K562 (cell line): ENCODE data around the gene PITPNM1. TPM values are rescaled to one million over a fixed set of nuclear protein-coding genes. Genes with fewer than 3 reads are reported as not detected.
A peak's percentile ranks its signal among the peaks of the same experiment; 100 is the strongest.

ENCODE experiments used
- ATAC-seq: fragments of 200-7000 bp; cut with Tn5 transposase; 3 replicates; pipeline ENCODE4 v1.9.1; 2020; ENCODE audit warnings: moderate library complexity
- BruUV-seq: library from RNA; stranded (reverse); fragments of 400-500 nt; replicated peaks from 2 replicates; lab custom pipeline; 2021; lab: Mats Ljungman, UMichigan
- CTCF ChIA-PET: fragments of 300-600 bp; formaldehyde crosslinking; extraction: SDS; loops from one replicate; lab custom pipeline; 2021; ENCODE audit warnings: low intra/inter-chr PET ratio; lab: Yijun Ruan, JAX
- POLR2A ChIA-PET: fragments of 300-600, 350-650 bp; sonication (Branson Sonifier 250); formaldehyde crosslinking; extraction: SDS; loops from one replicate; lab custom pipeline; 2021; ENCODE audit warnings: antibody characterized with exemption, inconsistent platforms; lab: Yijun Ruan, JAX
- DNase-seq, 4 experiments: peaks; one replicate each; pipeline versions ENCODE4 v3.0.0 to v3.0.0-alpha.2; 2011 to 2018; ENCODE audit warnings: low spot score in 3 of 4, mixed read lengths in 3 of 4; ENCODE audit errors: extremely low read depth in 1 of 4
- FAIRE-seq: peaks from 2 replicates; lab custom pipeline; 2011; peaks lifted over from hg19 to GRCh38; lab: Jason Lieb, UNC
- H2AFZ ChIP-seq: 2 replicates; pipeline ENCODE4 v1.6.0; 2011; ENCODE audit warnings: low read depth, low read length, control low read depth, inconsistent platforms
- H3K27ac ChIP-seq: fragments of 200-600 bp; 3 replicates; pipeline ENCODE4 v1.8.0; 2011; ENCODE audit warnings: low read depth, mild to moderate bottlenecking, control low read depth, inconsistent platforms, low read length, moderate library complexity, mixed read lengths; ENCODE audit errors: extremely low read depth
- H3K27me3 ChIP-seq, 2 experiments: fragments of 300-600 bp in 1 of 2; 2 replicates in 1 of 2; 3 replicates in 1 of 2; pipeline versions ENCODE4 v1.6.0 to v1.8.0; 2011; ENCODE audit warnings: inconsistent platforms in 2 of 2, low read length in 2 of 2, mild to moderate bottlenecking in 1 of 2, mixed read lengths in 1 of 2, moderate library complexity in 1 of 2; ENCODE audit not compliant: control insufficient read depth in 2 of 2, insufficient read depth in 2 of 2
- H3K36me3 ChIP-seq: fragments of 300-600 bp; 3 replicates; pipeline ENCODE4 v1.8.0; 2011; ENCODE audit warnings: mild to moderate bottlenecking, low read length, inconsistent platforms; ENCODE audit not compliant: control insufficient read depth, insufficient read depth
- H3K4me1 ChIP-seq, 2 experiments: fragments of 200-600 bp in 1 of 2; replicated peaks in 1 of 2; 2 replicates in 1 of 2; 3 replicates in 1 of 2; pipeline versions ENCODE4 v1.5.1 to v1.8.0; 2011; ENCODE audit warnings: inconsistent platforms in 2 of 2, low read length in 2 of 2, mild to moderate bottlenecking in 1 of 2, mixed read lengths in 1 of 2, moderate library complexity in 1 of 2; ENCODE audit not compliant: control insufficient read depth in 2 of 2, insufficient read depth in 2 of 2
- H3K4me2 ChIP-seq: 2 replicates; pipeline ENCODE4 v1.6.1; 2011; ENCODE audit warnings: low read length, control low read depth, inconsistent platforms, mixed read lengths; ENCODE audit not compliant: insufficient read depth
- H3K4me3 ChIP-seq: fragments of 200-600 bp; sonication (generic), shearing (Covaris generic); 2 replicates; pipeline ENCODE4 v1.5.1; 2016; ENCODE audit warnings: control low read depth, inconsistent platforms
- H3K79me2 ChIP-seq: fragments of 200-600 bp; 3 replicates; pipeline ENCODE4 v1.8.0; 2011; ENCODE audit warnings: low read length, inconsistent platforms; ENCODE audit not compliant: control insufficient read depth, insufficient read depth
- H3K9ac ChIP-seq, 2 experiments: 2 replicates each; pipeline versions ENCODE4 v1.6.0 to v1.6.1; 2011; ENCODE audit warnings: low read depth in 2 of 2, low read length in 2 of 2, control low read depth in 1 of 2, inconsistent platforms in 1 of 2, mild to moderate bottlenecking in 1 of 2, mixed read lengths in 1 of 2; ENCODE audit not compliant: insufficient read depth in 1 of 2
- H3K9me1 ChIP-seq: one replicate; pipeline ENCODE4 v1.6.0; 2011; ENCODE audit warnings: inconsistent platforms, mild to moderate bottlenecking, low read length, moderate library complexity; ENCODE audit not compliant: control insufficient read depth, insufficient read depth
- H3K9me3 ChIP-seq: replicated peaks from 2 replicates; pipeline ENCODE4 v1.5.1; 2011; ENCODE audit warnings: low read depth, low read length, inconsistent platforms; ENCODE audit not compliant: control insufficient read depth, insufficient read depth
- H4K20me1 ChIP-seq: replicated peaks from 2 replicates; pipeline ENCODE4 v1.6.1; 2011; ENCODE audit warnings: low read length, inconsistent platforms, mixed read lengths; ENCODE audit not compliant: control insufficient read depth, insufficient read depth
- CHCHD3 ChIP-seq: fragments of 250-450 bp; sonication (Bioruptor Pico); IDR thresholded peaks from 2 replicates; pipeline ENCODE4 v2.1.2; 2022; ENCODE audit warnings: mild to moderate bottlenecking
- CREB1 ChIP-seq, 2 experiments: sonication (generic) in 1 of 2; formaldehyde crosslinking in 1 of 2; IDR thresholded peaks; 2 replicates each; pipeline versions ENCODE4 v1.6.1 to v1.8.0; 2012 to 2022; ENCODE audit warnings: inconsistent platforms in 1 of 2, mild to moderate bottlenecking in 1 of 2, missing genetic modification reagents in 1 of 2, moderate library complexity in 1 of 2
- E2F3 ChIP-seq: fragments of 250-450 bp; sonication (Bioruptor Pico); IDR thresholded peaks from 2 replicates; pipeline ENCODE4 v1.4.0; 2020; ENCODE audit warnings: mild to moderate bottlenecking
- ERF ChIP-seq: fragments of 450-650 bp; formaldehyde crosslinking; IDR thresholded peaks from 2 replicates; pipeline ENCODE4 v1.4.0; 2020; ENCODE audit warnings: mild to moderate bottlenecking, mixed read lengths
- ETV1 ChIP-seq: fragments of 450-650 bp; conservative IDR thresholded peaks from 2 replicates; pipeline ENCODE4 v1.6.1; 2016; ENCODE audit warnings: missing genetic modification characterization, control low read depth, low read depth, missing compliant biosample characterization
- GABPB1 ChIP-seq: sonication (generic); formaldehyde crosslinking; IDR thresholded peaks from 2 replicates; pipeline ENCODE4 v1.8.0; 2022; ENCODE audit warnings: mild to moderate bottlenecking, missing genetic modification reagents
- HIVEP1 ChIP-seq: fragments of 250-450 bp; sonication (Bioruptor Pico); IDR thresholded peaks from 2 replicates; pipeline ENCODE4 v1.4.0; 2020; ENCODE audit warnings: mild to moderate bottlenecking
- NFRKB ChIP-seq: fragments of 450-650 bp; IDR thresholded peaks from 2 replicates; pipeline ENCODE4 v1.6.1; 2016; ENCODE audit warnings: low read depth
- PTRF ChIP-seq: fragments of 450-650 bp; IDR thresholded peaks from 2 replicates; pipeline ENCODE4 v1.6.1; 2016; ENCODE audit warnings: mild to moderate bottlenecking, missing genetic modification characterization, missing compliant biosample characterization
- RBM15 ChIP-seq: fragments of 200-400 bp; formaldehyde crosslinking; IDR thresholded peaks from 2 replicates; pipeline ENCODE4 v1.6.1; 2018; ENCODE audit warnings: mild to moderate bottlenecking, low read length, moderate library complexity; ENCODE audit not compliant: insufficient read depth
- TRIM24 ChIP-seq, 2 experiments: fragments of 450-650 bp; IDR thresholded peaks; 2 replicates each; pipeline ENCODE4 v1.6.1; 2016
- ZNF263 ChIP-seq: sonication (generic); formaldehyde crosslinking; IDR thresholded peaks from 2 replicates; pipeline ENCODE4 v1.8.0; 2022; ENCODE audit warnings: mild to moderate bottlenecking, missing genetic modification reagents, borderline replicate concordance
- ZNF444 ChIP-seq: fragments of 250-450 bp; sonication (Bioruptor Pico); IDR thresholded peaks from 2 replicates; pipeline ENCODE4 v1.4.0; 2020; ENCODE audit warnings: mild to moderate bottlenecking, moderate library complexity
- ZNF696 ChIP-seq: fragments of 250-450 bp; sonication (Bioruptor Pico); conservative IDR thresholded peaks from 2 replicates; pipeline ENCODE4 v1.4.0; 2020; ENCODE audit warnings: mild to moderate bottlenecking, moderate library complexity
- WGBS: fragments of 100-300 bp; shearing (Covaris generic); methylation state at CpG from one replicate; pipeline ENCODE4 v1.1.6; 2016; ENCODE audit warnings: low coverage, mixed read lengths; ENCODE audit not compliant: insufficient coverage; ENCODE audit errors: missing lambda C conversion rate; 5-methylcytosine and 5-hydroxymethylcytosine counted together
- in situ Hi-C: fragments of 300-500 bp; cut with MboI; formaldehyde crosslinking; loops from 4 replicates; pipeline ENCODE4 v1.15.0; 2018; ENCODE audit warnings: inconsistent platforms, mixed read lengths
- intact Hi-C: fragments of 100-400 bp; cut with micrococcal nuclease; formaldehyde crosslinking; loops from 2 replicates; pipeline ENCODE4 v1.14.2; 2022
- polyA plus RNA-seq, 8 experiments: library from polyadenylated mRNA; depleted of rRNA in 4 of 8; stranded (reverse) in 5 of 8; unstranded in 3 of 8; fragments of >200 nt; fragmentation: Nextera tagmentation in 2 of 8; fragmentation: Illumina TruSeq in 1 of 8; extraction: Ambion mirVana in 2 of 8; extraction: Trizol in 1 of 8; gene quantifications; 2 replicates each; pipeline versions ENCODE4 v1.2.1 to v1.2.3, GENCODE V29; 2011 to 2014; ENCODE audit warnings: inconsistent platforms in 1 of 8, missing spikeins in 1 of 8
- total RNA-seq, 7 experiments: library from RNA; depleted of rRNA in 6 of 7; stranded (reverse); fragments of >200 nt in 6 of 7; fragmentation: Illumina TruSeq in 2 of 7; extraction: Trizol in 2 of 7; gene quantifications; 2 replicates each; pipeline versions ENCODE4 v1.2.1 to v1.2.3, GENCODE V29; 2011 to 2021; ENCODE audit warnings: low replicate concordance in 1 of 7
- TF ChIP-seq, protein P1 (sequence below): fragments of 450-650 bp; formaldehyde crosslinking; IDR thresholded peaks from 2 replicates; pipeline ENCODE4 v1.4.0; 2022; ENCODE audit warnings: missing genetic modification characterization
- TF ChIP-seq, protein P2 (sequence below): fragments of 450-650 bp; formaldehyde crosslinking; IDR thresholded peaks from 2 replicates; pipeline ENCODE4 v1.4.0; 2020; ENCODE audit warnings: mild to moderate bottlenecking, moderate library complexity
- TF ChIP-seq, protein P3 (sequence below): fragments of 200-800 bp; sonication (Bioruptor generic); IDR thresholded peaks from 2 replicates; pipeline ENCODE4 v1.6.1; 2017; ENCODE audit warnings: missing genetic modification characterization, missing compliant biosample characterization

The PITPNM1 gene
- total and polyA plus RNA-seq, 9 of the 15 experiments (the other 6 are each of a cell fraction or from before 2014, with no cell fraction given), result 0.11 to 53.7 (median 16.0) TPM

DNA sequence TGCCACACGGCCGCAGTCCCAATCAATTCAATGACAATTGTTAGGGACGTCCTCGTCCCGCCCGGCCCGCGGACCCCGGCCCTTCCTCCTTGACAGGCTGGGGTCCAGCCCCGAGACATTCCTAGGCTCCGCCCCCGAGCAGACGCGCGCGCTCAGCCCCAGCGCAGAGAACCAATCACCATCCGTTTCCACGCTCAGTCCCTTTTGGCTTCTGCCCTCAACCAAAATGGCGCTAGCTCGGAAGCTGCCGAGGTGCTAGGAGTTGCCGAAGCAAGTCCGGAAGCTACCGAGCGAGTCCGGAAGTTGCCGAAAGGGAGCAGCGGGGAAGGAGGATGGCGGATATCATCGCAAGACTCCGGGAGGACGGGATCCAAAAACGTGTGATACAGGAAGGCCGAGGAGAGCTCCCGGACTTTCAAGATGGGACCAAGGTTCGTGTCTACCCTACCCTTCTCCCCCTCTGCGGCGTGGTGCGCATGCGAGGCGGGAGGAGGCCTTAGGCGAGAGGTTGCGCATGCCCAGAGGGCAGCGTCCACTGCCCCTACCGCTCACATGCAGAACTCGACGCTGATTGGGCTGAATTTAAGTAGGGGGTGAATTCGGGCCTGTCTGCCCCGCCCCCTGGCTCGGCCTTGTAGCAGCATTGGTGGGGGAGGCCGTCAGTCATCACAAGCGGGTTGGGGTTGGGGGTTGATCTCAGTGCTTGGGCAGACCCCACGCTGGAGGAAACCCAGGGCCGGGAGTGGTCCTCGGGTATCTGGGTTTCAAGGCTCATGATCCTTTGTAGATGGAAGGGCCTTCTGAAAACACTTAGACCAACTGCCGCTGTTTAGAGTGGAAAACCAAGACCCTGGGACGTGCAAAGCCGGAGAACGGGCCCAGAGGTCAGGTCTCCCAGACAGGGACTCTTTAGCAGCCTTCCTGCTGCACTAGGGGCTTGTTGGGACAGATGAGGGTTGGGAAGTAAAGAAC is 22.1 kb downstream of the PITPNM1 start, which contains the start of gene AIP:
TSS of gene AIP (plus strand) at position 200 of the 972 bp plus-strand sequence. CDS start at position 333, 133 bp downstream.
- FAIRE-seq, result peak; percentile 98
- intact Hi-C loops, result loop anchor here (1.0 to 5.0 kb wide), 2 partner anchors 21 to 81 kb away; partner anchors contain the start of genes PPP1CA and TBC1D10C
- peak; percentile 93 for TF ChIP-seq NFRKB
- TF ChIP-seq E2F3 (CRISPR knock-in tag), result peak; percentile 80; the same call in 1 of the 2 replicates
- no peak for TF ChIP-seq ZNF696 (CRISPR knock-in tag)
- peak; percentile 94 for TF ChIP-seq ZNF263 (CRISPR knock-in tag)
- no peak for TF ChIP-seq ERF (CRISPR knock-in tag)
- TF ChIP-seq ZNF444 (CRISPR knock-in tag), result no peak
- TF ChIP-seq, protein P1, sequence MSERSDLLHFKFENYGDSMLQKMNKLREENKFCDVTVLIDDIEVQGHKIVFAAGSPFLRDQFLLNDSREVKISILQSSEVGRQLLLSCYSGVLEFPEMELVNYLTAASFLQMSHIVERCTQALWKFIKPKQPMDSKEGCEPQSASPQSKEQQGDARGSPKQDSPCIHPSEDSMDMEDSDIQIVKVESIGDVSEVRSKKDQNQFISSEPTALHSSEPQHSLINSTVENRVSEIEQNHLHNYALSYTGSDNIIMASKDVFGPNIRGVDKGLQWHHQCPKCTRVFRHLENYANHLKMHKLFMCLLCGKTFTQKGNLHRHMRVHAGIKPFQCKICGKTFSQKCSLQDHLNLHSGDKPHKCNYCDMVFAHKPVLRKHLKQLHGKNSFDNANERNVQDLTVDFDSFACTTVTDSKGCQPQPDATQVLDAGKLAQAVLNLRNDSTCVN (CRISPR knock-in tag), result no peak
- TF ChIP-seq ETV1 (tag), result peak; percentile 69
- no peak for TF ChIP-seq HIVEP1 (CRISPR knock-in tag)
- TF ChIP-seq, protein P2, sequence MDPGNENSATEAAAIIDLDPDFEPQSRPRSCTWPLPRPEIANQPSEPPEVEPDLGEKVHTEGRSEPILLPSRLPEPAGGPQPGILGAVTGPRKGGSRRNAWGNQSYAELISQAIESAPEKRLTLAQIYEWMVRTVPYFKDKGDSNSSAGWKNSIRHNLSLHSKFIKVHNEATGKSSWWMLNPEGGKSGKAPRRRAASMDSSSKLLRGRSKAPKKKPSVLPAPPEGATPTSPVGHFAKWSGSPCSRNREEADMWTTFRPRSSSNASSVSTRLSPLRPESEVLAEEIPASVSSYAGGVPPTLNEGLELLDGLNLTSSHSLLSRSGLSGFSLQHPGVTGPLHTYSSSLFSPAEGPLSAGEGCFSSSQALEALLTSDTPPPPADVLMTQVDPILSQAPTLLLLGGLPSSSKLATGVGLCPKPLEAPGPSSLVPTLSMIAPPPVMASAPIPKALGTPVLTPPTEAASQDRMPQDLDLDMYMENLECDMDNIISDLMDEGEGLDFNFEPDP (CRISPR knock-in tag), result no peak
- no peak for TF ChIP-seq RBM15
- no peak for TF ChIP-seq TRIM24 (IDR thresholded peaks at IDR 0.05)
- TF ChIP-seq, protein P3, sequence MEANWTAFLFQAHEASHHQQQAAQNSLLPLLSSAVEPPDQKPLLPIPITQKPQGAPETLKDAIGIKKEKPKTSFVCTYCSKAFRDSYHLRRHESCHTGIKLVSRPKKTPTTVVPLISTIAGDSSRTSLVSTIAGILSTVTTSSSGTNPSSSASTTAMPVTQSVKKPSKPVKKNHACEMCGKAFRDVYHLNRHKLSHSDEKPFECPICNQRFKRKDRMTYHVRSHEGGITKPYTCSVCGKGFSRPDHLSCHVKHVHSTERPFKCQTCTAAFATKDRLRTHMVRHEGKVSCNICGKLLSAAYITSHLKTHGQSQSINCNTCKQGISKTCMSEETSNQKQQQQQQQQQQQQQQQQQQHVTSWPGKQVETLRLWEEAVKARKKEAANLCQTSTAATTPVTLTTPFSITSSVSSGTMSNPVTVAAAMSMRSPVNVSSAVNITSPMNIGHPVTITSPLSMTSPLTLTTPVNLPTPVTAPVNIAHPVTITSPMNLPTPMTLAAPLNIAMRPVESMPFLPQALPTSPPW (CRISPR knock-in tag), result peak; percentile 81
- no peak for TF ChIP-seq PTRF (tag)
- TF ChIP-seq CHCHD3 (CRISPR knock-in tag), result no peak
- TF ChIP-seq GABPB1, result peak; percentile 91
- peak; percentile 56; the same call in 1 of the 2 replicates for TF ChIP-seq CREB1 (IDR thresholded peaks at IDR 0.05)
- TF ChIP-seq CREB1 (CRISPR knock-in tag; IDR thresholded peaks at IDR 0.05), result peak; percentile 85; the same call in 1 of the 2 replicates

More for the DNA sequence above, 22.1 kb downstream of the PITPNM1 start, which contains the start of gene AIP:
- Histone ChIP-seq H3K9ac (peak within 1 kb of the TSS; percentile 61 to 87), H3K9me3 (no peaks in the 10 kb centered on the region), H3K4me1 (peaks cover 29 to 49% of the 10 kb centered on the region in 2 experiments), H3K4me2 (peak within 1 kb of the TSS; percentile 78), H3K27me3 (no peaks in the 10 kb centered on the region), H3K9me1 (no peaks in the 10 kb centered on the region), H3K27ac (peak within 1 kb of the TSS; percentile 73), H4K20me1 (no peaks in the 10 kb centered on the region), H3K4me3 (peak within 1 kb of the TSS; percentile 49), H3K79me2 (peaks cover 34% of the 10 kb centered on the region), H3K36me3 (peaks cover 11% of the 10 kb centered on the region; the same call in 1 of the 3 replicates), H2AFZ (peak within 1 kb of the TSS; percentile 90)
- ATAC-seq, result peak; percentile 98
- 5% methylated on average over 55 of the region's 60 CpGs for WGBS
- CTCF ChIA-PET, result interaction anchor here (0.7 kb wide), 1 partner anchor 445 kb away, joined by 3 read pairs; no protein-coding TSS in a partner anchor
- POLR2A ChIA-PET, result interaction anchor here (0.6 to 1.0 kb wide), 8 partner anchors 9 to 147 kb away, joined by 3 to 5 read pairs (median 4); partner anchors contain the start of gene PPP1CA
- peak; percentile 97 to 99 (median 98) for DNase-seq
- BruUV-seq, result TSS peak; percentile 76
- in situ Hi-C loops, result no loop called here
